TTC549 (cell line): ENCODE results near the gene LMO2.

Experiments
- FAIRE-seq: peaks from 2 replicates; lab custom pipeline; 2012; peaks lifted over from hg19 to GRCh38; lab: Jason Lieb, UNC

Gene LMO2

GRCh38 chr11:33887886-33888285 is 4.0 kb downstream of the LMO2 start:
- no peak for FAIRE-seq

- FAIRE-seq, result no peak
Measured at GRCh38 chr11:33885338-33886005, 6.4 kb downstream of the LMO2 start.

- FAIRE-seq, result no peak
Measured at GRCh38 chr11:33884601-33885000, 7.3 kb downstream of the LMO2 start.

- no peak for FAIRE-seq
Measured at GRCh38 chr11:33884035-33884434, 7.8 kb downstream of the LMO2 start.

GRCh38 chr11:33881651-33882503 is 10.0 kb downstream of the LMO2 start:
- no peak for FAIRE-seq

GRCh38 chr11:33880979-33881378 is 10.9 kb downstream of the LMO2 start:
- no peak for FAIRE-seq

GRCh38 chr11:33879375-33879774 is 12.5 kb downstream of the LMO2 start:
- no peak for FAIRE-seq

GRCh38 chr11:33877038-33877437 is 14.8 kb downstream of the LMO2 start:
- no peak for FAIRE-seq

GRCh38 chr11:33875621-33876294 is 16.1 kb downstream of the LMO2 start:
- FAIRE-seq, result no peak

- no peak for FAIRE-seq
Measured at GRCh38 chr11:33874910-33875490, 16.9 kb downstream of the LMO2 start.

- no peak for FAIRE-seq
Measured at GRCh38 chr11:33874433-33874832, 17.4 kb downstream of the LMO2 start.

GRCh38 chr11:33869481-33870422 is 22.1 kb downstream of the LMO2 start:
- FAIRE-seq, result no peak

GRCh38 chr11:33868647-33869461 is 23.0 kb downstream of the LMO2 start:
- no peak for FAIRE-seq

GRCh38 chr11:33867996-33868646 is 23.8 kb downstream of the LMO2 start:
- no peak for FAIRE-seq

GRCh38 chr11:33867561-33867960 is 24.3 kb downstream of the LMO2 start:
- FAIRE-seq, result no peak

GRCh38 chr11:33866936-33867335 is 24.9 kb downstream of the LMO2 start:
- FAIRE-seq, result no peak

GRCh38 chr11:33864479-33864878 is 27.4 kb downstream of the LMO2 start:
- no peak for FAIRE-seq

GRCh38 chr11:33863418-33864172 is 28.3 kb downstream of the LMO2 start:
- no peak for FAIRE-seq

- no peak for FAIRE-seq
Measured at GRCh38 chr11:33861941-33862589, 29.8 kb downstream of the LMO2 start.
